GM23248 (cell line): ENCODE results near the gene TRIM68.

Source experiments
- EZH2 ChIP-seq: fragments of 200-600 bp; sonication (generic); IDR thresholded peaks from 2 replicates; pipeline ENCODE4 v1.6.1; 2018; ENCODE audit warnings: antibody characterized with exemption, mild to moderate bottlenecking; ENCODE audit not compliant: insufficient read depth, poor library complexity, severe bottlenecking
- EZH2phosphoT487 ChIP-seq: fragments of 200-600 bp; sonication (generic); IDR thresholded peaks from 2 replicates; pipeline ENCODE4 v1.6.1; 2018; ENCODE audit warnings: antibody characterized with exemption, moderate library complexity, mild to moderate bottlenecking, low read depth; ENCODE audit not compliant: insufficient read depth

- TF ChIP-seq EZH2 (no peak), EZH2phosphoT487 (no peak)
These were observed 18.4 kb upstream of the TRIM68 start for GRCh38 chr11:4626207-4627099.
